Endothelial cell of umbilical vein (primary cell): ENCODE results near the gene ZNF800.

Experiments used
- EZH2 ChIP-seq: IDR thresholded peaks from 2 replicates; pipeline ENCODE4 v1.6.1; 2012; ENCODE audit warnings: borderline replicate concordance, low read depth, mild to moderate bottlenecking, moderate library complexity, low read length, inconsistent platforms; ENCODE audit not compliant: severe bottlenecking
- POLR2A ChIP-seq: IDR thresholded peaks from 2 replicates; pipeline ENCODE4 v1.6.1; 2012; ENCODE audit warnings: low read depth, mild to moderate bottlenecking, control low read depth, low read length
- POLR2AphosphoS5 ChIP-seq: IDR thresholded peaks from 2 replicates; pipeline ENCODE4 v1.6.1; 2012; ENCODE audit warnings: low read depth, mild to moderate bottlenecking, control low read depth, low read length, moderate library complexity; ENCODE audit not compliant: insufficient read depth
- TF ChIP-seq, protein P1 (sequence below), 2 donors: IDR thresholded peaks; 1 replicate in 1 of 2; 2 replicates in 1 of 2; pipeline ENCODE4 v1.5.1; 2011; ENCODE audit warnings: low read length in 2 of 2, mild to moderate bottlenecking in 2 of 2, moderate library complexity in 2 of 2, control low read depth in 1 of 2, inconsistent platforms in 1 of 2, low read depth in 1 of 2; ENCODE audit not compliant: insufficient read depth in 1 of 2; ENCODE audit errors: extremely low read depth in 1 of 2

DNA sequence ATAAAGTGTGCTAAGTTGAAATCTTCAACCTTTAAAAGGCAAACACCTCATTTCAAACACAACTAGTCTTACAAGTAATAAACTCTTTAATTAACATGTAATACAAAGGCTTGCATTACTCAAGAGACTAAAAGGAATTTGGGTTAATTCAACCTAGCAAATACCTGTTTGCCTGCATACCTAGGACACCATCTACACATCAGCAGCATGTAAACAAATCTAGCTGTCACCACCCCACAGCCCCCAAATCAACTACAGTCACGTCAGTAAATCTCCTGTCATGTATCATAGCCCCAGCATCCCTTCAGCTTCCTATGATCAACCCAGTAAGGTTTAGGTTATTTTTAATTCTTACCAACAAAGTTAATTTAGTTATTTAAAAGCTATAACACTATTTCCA, 33.5 kb downstream of the ZNF800 start:
- TF ChIP-seq, protein P1, sequence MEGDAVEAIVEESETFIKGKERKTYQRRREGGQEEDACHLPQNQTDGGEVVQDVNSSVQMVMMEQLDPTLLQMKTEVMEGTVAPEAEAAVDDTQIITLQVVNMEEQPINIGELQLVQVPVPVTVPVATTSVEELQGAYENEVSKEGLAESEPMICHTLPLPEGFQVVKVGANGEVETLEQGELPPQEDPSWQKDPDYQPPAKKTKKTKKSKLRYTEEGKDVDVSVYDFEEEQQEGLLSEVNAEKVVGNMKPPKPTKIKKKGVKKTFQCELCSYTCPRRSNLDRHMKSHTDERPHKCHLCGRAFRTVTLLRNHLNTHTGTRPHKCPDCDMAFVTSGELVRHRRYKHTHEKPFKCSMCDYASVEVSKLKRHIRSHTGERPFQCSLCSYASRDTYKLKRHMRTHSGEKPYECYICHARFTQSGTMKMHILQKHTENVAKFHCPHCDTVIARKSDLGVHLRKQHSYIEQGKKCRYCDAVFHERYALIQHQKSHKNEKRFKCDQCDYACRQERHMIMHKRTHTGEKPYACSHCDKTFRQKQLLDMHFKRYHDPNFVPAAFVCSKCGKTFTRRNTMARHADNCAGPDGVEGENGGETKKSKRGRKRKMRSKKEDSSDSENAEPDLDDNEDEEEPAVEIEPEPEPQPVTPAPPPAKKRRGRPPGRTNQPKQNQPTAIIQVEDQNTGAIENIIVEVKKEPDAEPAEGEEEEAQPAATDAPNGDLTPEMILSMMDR (IDR thresholded peaks at IDR 0.05; ENCODE audit: extremely low read depth in 1 of 2, insufficient read depth in 1 of 2, low read depth in 1 of 2, low read length in 2 of 2): no peak
- TF ChIP-seq POLR2A (no peak), EZH2 (no peak), POLR2AphosphoS5 (no peak)
